Measurements from ENCODE around the gene GNG3. TPM values are rescaled to one million over a fixed set of nuclear protein-coding genes. Genes with fewer than 3 reads are reported as not detected.

Gene GNG3
- total RNA-seq, 1 experiment from 2014 or later = not detected

DNA sequence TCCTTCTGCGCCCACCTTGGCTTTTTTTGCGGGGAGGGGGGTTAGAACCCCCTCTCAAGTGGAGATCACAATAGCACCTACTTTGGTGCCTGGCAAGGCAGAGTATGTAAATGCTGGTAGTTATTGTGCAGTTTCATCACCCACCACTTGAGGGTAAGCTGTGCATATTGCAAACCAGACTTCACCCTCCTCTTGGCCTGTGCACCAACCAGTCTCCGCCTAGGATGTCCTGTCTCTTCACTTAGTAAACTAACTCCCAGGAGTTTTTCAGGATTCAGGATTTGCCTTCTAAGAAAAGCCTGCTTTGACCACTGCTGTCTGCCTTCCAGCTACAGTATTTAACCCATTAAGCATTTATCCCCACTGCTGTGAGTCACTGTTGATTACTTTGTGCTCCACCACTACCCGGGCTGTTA lies 26.6 kb upstream of the GNG3 start:
- peak overlapping the region; percentile 4; the same call in 1 of the 2 replicates for H3K4me2 ChIP-seq (ENCODE audit: low read length)
- no peaks in the 10 kb centered on the region for H4K20me1 ChIP-seq (ENCODE audit: insufficient read depth)
- ATAC-seq (peak; percentile 88), DNase-seq (ENCODE audit: low read depth, low spot score) (peak; percentile 67)
- TF ChIP-seq, protein P1, sequence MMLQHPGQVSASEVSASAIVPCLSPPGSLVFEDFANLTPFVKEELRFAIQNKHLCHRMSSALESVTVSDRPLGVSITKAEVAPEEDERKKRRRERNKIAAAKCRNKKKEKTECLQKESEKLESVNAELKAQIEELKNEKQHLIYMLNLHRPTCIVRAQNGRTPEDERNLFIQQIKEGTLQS (IDR thresholded peaks at IDR 0.05) = no peak
- TF ChIP-seq POLR2AphosphoS5 (IDR thresholded peaks at IDR 0.05; ENCODE audit: low read depth, low read length) = 0 out of 2 replicates have a peak, but pooled peaks have one; percentile 40
- no peak for TF ChIP-seq RAD21 (IDR thresholded peaks at IDR 0.05; ENCODE audit: low read depth)
- TF ChIP-seq, protein P2, sequence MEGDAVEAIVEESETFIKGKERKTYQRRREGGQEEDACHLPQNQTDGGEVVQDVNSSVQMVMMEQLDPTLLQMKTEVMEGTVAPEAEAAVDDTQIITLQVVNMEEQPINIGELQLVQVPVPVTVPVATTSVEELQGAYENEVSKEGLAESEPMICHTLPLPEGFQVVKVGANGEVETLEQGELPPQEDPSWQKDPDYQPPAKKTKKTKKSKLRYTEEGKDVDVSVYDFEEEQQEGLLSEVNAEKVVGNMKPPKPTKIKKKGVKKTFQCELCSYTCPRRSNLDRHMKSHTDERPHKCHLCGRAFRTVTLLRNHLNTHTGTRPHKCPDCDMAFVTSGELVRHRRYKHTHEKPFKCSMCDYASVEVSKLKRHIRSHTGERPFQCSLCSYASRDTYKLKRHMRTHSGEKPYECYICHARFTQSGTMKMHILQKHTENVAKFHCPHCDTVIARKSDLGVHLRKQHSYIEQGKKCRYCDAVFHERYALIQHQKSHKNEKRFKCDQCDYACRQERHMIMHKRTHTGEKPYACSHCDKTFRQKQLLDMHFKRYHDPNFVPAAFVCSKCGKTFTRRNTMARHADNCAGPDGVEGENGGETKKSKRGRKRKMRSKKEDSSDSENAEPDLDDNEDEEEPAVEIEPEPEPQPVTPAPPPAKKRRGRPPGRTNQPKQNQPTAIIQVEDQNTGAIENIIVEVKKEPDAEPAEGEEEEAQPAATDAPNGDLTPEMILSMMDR (IDR thresholded peaks at IDR 0.05 in 2 of 3, conservative IDR thresholded peaks at IDR 0.05 in 1 of 3; ENCODE audit: borderline replicate concordance in 1 of 3, insufficient read depth in 1 of 3, low read depth in 2 of 3, low read length in 2 of 3) = peak in 2 of 3 experiments; percentile 55 to 66; a peak in 4 of 6 replicates
- no peak overlapping the region for H3K9ac ChIP-seq (ENCODE audit: low read length)
- intact Hi-C loops (cut with micrococcal nuclease) = loop anchor here (2.0 kb wide), 1 partner anchor 14 kb away; no protein-coding TSS in a partner anchor
- no peak overlapping the region for H3K4me3 ChIP-seq (replicated peaks in 1 of 2; ENCODE audit: low read depth in 1 of 2, low read length in 2 of 2)
- peak overlapping the region; percentile 36; the same call in 1 of the 2 replicates for H3K27ac ChIP-seq (ENCODE audit: low read depth, low read length)
- peaks cover 30% of the 10 kb centered on the region for H3K79me2 ChIP-seq (ENCODE audit: insufficient read depth, low read length)
- no peaks in the 10 kb centered on the region for H3K9me3 ChIP-seq (ENCODE audit: control insufficient read depth in 1 of 2, insufficient read depth in 1 of 2, low read depth in 1 of 2, low read length in 2 of 2)
- no peaks in the 10 kb centered on the region for H3K27me3 ChIP-seq (ENCODE audit: insufficient read depth, low read length)
- no peaks in the 10 kb centered on the region for H3K9me2 ChIP-seq (ENCODE audit: insufficient read depth)
- ChIA-PET CTCF (interaction anchor here (1.0 to 3.1 kb wide), 7 partner anchors 9 to 286 kb away, joined by 3 to 16 read pairs (median 6); partner anchors contain the start of genes HNRNPUL2, LBHD1, LRRN4CL and TAF6L), POLR2A (interaction anchor here (0.6 to 3.0 kb wide), 16 partner anchors 9 to 286 kb away, joined by 3 to 21 read pairs (median 4); partner anchors contain the start of genes AHNAK, C11orf98, CSKMT and EEF1G), RAD21 (ENCODE audit: low non-redundant PET in 1 of 2, low total read pairs in 2 of 2, uncharacterized antibody in 2 of 2, unreplicated experiment in 2 of 2) (interaction anchor here in 1 of 2 experiments (0.6 kb wide), 1 partner anchor 107 kb away, joined by 4 read pairs; no protein-coding TSS in a partner anchor)
- peaks cover 23 to 41% of the 10 kb centered on the region in 2 experiments for H3K4me1 ChIP-seq (ENCODE audit: control insufficient read depth in 1 of 2, insufficient read depth in 2 of 2, low read length in 2 of 2)
- peak overlapping the region; percentile 33 for H2AFZ ChIP-seq (ENCODE audit: low read depth, low read length, poor library complexity, severe bottlenecking)
- peaks cover 4 to 11% of the 10 kb centered on the region in 2 experiments; a peak in 3 of 4 replicates for H3K36me3 ChIP-seq (ENCODE audit: control insufficient read depth in 1 of 2, insufficient read depth in 2 of 2, low read length in 2 of 2)
- no TSS peak for BruUV-seq (replicated peaks)

DNA sequence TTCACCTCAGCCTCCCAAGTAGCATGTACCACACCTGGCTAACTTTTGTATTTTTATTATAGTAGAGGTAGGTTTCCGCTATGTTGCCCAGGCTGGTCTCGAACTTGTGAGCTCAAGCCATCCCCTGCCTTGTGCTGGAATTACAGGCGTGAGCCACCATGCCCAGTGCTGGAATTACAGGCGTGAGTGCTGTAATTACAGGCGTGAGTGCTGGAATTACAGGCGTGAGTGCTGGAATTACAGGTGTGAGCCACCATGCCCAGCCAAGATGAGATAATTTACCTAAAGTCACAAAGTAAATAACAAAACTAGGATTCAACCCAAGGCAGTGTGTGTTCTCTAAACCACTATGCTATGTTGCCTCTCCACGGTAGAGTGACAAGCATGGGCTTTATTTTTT lies 25.0 kb upstream of the GNG3 start:
- RAD21 ChIA-PET (ENCODE audit: low non-redundant PET in 1 of 2, low total read pairs in 2 of 2, uncharacterized antibody in 2 of 2, unreplicated experiment in 2 of 2) = no interaction called here

More for the DNA sequence above, 25.0 kb upstream of the GNG3 start:
- Histone ChIP-seq H3K4me1 (ENCODE audit: control insufficient read depth in 1 of 2, insufficient read depth in 2 of 2, low read length in 2 of 2) (peaks cover 21 to 35% of the 10 kb centered on the region in 2 experiments), H3K9ac (ENCODE audit: low read length) (no peak overlapping the region), H3K79me2 (ENCODE audit: insufficient read depth, low read length) (peaks cover 15% of the 10 kb centered on the region), H3K9me2 (ENCODE audit: insufficient read depth) (no peaks in the 10 kb centered on the region), H3K27ac (ENCODE audit: low read depth, low read length) (no peak overlapping the region), H3K4me3 (replicated peaks in 1 of 2; ENCODE audit: low read depth in 1 of 2, low read length in 2 of 2) (no peak overlapping the region), H3K27me3 (ENCODE audit: insufficient read depth, low read length) (no peaks in the 10 kb centered on the region), H3K4me2 (ENCODE audit: low read length) (no peak overlapping the region), H2AFZ (ENCODE audit: low read depth, low read length, poor library complexity, severe bottlenecking) (no peak overlapping the region), H4K20me1 (ENCODE audit: insufficient read depth) (no peaks in the 10 kb centered on the region), H3K9me3 (ENCODE audit: control insufficient read depth in 1 of 2, insufficient read depth in 1 of 2, low read depth in 1 of 2, low read length in 2 of 2) (no peaks in the 10 kb centered on the region), H3K36me3 (ENCODE audit: control insufficient read depth in 1 of 2, insufficient read depth in 2 of 2, low read length in 2 of 2) (0 out of 4 replicates have a peak, but pooled peaks cover 0 to 3% of the 10 kb centered on the region in 2 experiments)
- POLR2A ChIA-PET = interaction anchor here (0.6 to 1.3 kb wide), 3 partner anchors 11 to 90 kb away, joined by 3 to 10 read pairs (median 3); partner anchors contain the start of genes C11orf98, CSKMT and UQCC3
- intact Hi-C loops (cut with micrococcal nuclease) = no loop called here
- CTCF ChIA-PET = no interaction called here
- TF ChIP-seq POLR2A (IDR thresholded peaks at IDR 0.05; ENCODE audit: borderline replicate concordance, extremely low read depth, insufficient read depth, insufficient read length) (no peak), RAD21 (IDR thresholded peaks at IDR 0.05; ENCODE audit: low read depth) (no peak), JUND (IDR thresholded peaks at IDR 0.05) (no peak), EZH2 (IDR thresholded peaks at IDR 0.05) (no peak)
- no peak for DNase-seq (ENCODE audit: low read depth, low spot score)
- BruUV-seq (replicated peaks) = no TSS peak
- ATAC-seq = no peak

Measured in HCT116 (cell line).